SU-DHL-6 (cell line): Measurements from ENCODE around the gene HSBP1.

ENCODE experiments used
- CTCF ChIP-seq: fragments of 200-600 bp; sonication (generic); IDR thresholded peaks from one replicate; pipeline ENCODE4 v1.5.1; 2017; ENCODE audit warnings: antibody characterized with exemption, mild to moderate bottlenecking, low read length, moderate library complexity; ENCODE audit not compliant: insufficient read depth, poor library complexity, severe bottlenecking
- EZH2phosphoT487 ChIP-seq: fragments of 200-600 bp; sonication (generic), shearing (Covaris generic); conservative IDR thresholded peaks from 2 replicates; pipeline ENCODE4 v1.6.1; 2018; ENCODE audit warnings: mild to moderate bottlenecking, antibody characterized with exemption, low read length, moderate library complexity, mixed read lengths

DNA sequence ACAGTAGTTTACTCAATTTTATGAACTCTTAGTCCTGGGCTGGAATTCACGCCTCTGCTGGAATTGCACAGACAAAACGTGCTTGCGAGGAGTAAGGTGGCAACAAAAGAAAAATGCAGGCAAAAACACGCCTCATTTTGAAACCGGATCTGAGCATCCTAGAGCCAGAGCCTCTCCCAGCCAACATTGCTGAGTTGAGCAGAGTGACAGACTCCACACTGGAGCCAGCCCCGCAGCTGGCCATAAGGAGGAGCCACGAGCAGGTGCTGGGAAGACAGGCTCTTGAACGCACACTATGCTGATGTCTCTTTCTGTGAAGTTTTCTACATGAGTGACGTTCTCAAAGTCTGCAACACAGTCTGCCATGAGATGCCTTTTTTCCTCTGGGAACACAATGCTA lies 14.6 kb upstream of the HSBP1 start:
- TF ChIP-seq CTCF (no peak), EZH2phosphoT487 (no peak)
